GM10266 (cell line): ENCODE results near the gene MMP24.

Source experiments
- DNase-seq: peaks from one replicate; pipeline ENCODE4 v3.0.0; 2012; ENCODE audit errors: extremely low spot score
- CTCF ChIP-seq: IDR thresholded peaks from 2 replicates; pipeline ENCODE4 v1.5.1; 2012; ENCODE audit warnings: mild to moderate bottlenecking, low read depth; ENCODE audit not compliant: control insufficient read depth, insufficient read depth; ENCODE audit errors: missing control alignments

MMP24 gene

GRCh38 chr20:35277531-35278395 is 51.3 kb downstream of the MMP24 start, which contains the start of gene MMP24OS:
TSS of gene MMP24OS (minus strand) at chr20:35278122. CDS start at chr20:35277929, 193 bp downstream.
- DNase-seq: peak; percentile 96
- peak; percentile 62 for TF ChIP-seq CTCF

GRCh38 chr20:35279040-35279439 is 52.5 kb downstream of the MMP24 start:
- no peak for TF ChIP-seq CTCF
- no peak for DNase-seq

- no peak for DNase-seq
- no peak for TF ChIP-seq CTCF
These were observed 53.2 kb downstream of the MMP24 start for GRCh38 chr20:35279533-35280174.

- no peak for TF ChIP-seq CTCF
These were observed 54.0 kb downstream of the MMP24 start for GRCh38 chr20:35280523-35280922.

GRCh38 chr20:35281506-35282101 is 55.1 kb downstream of the MMP24 start:
- DNase-seq: no peak
- TF ChIP-seq CTCF: no peak

More at GRCh38 chr20:35280523-35280922, 54.0 kb downstream of the MMP24 start:
- no peak for DNase-seq

GRCh38 chr20:35283441-35284266 is 57.2 kb downstream of the MMP24 start:
- no peak for TF ChIP-seq CTCF
- DNase-seq: no peak
